EL (cell line): ENCODE results near the gene C17orf75.

ENCODE experiments used
- DNase-seq: peaks from one replicate; pipeline ENCODE4 v3.0.0-alpha.2; 2016

C17orf75 gene

DNA sequence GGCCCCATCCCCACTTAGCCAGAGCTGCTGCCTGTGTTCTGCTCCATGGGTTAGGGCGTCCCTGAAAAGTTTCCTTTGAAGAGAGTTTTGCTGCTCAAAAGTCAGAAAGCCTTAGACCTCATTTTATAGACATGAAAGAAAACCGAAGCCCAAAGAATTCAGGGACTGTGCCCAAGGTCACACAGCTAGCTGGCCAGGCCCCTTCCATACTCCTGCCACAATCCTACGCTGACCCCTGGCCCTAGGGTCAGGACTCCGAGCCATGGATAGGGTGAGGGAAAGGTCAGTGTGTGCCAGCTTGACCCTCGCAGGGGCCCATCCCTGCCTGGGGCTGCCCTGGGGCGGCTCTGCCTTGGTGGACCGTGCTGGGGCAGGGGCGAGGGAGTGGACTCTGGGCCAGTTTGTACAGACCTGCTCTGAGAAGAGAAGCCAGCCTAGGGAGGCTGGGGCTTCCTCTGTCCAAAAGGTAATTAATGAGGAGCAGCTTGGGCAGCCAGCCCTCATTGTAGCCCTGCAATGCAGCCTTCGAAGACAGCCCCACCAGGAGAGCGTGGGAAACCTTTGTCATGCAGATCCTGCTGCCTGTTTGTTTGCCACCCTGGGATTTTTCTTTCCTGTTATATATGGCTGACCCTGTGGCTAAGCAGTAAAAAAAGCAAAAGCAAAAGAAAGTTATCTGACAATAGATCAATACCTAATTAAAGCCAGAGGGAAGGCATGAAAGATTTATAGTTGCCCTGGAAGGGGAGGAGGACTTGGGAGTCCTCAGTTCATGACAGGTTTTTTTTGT is 38.9 kb downstream of the C17orf75 start:
- DNase-seq, result no peak

DNA sequence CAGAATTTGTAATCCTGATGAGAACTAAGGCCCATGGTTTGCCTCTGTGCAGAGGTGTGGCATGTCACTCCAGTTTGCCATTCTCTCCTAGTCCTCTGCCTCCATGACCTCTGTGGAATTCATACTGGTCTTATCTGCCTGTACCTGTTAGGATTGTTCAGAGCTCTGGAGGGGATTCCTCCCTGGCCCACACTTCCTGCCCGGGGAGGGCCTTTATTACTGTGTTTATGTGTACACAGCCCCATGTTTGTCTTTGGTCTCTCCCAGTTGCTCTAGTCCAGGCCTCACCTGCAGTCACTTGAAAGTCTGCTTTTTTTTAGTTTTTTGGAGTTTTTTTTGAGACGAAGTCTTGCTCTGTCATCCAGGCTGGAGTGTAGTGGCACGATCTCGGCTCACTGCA is 39.9 kb downstream of the C17orf75 start:
- DNase-seq, result no peak

DNA sequence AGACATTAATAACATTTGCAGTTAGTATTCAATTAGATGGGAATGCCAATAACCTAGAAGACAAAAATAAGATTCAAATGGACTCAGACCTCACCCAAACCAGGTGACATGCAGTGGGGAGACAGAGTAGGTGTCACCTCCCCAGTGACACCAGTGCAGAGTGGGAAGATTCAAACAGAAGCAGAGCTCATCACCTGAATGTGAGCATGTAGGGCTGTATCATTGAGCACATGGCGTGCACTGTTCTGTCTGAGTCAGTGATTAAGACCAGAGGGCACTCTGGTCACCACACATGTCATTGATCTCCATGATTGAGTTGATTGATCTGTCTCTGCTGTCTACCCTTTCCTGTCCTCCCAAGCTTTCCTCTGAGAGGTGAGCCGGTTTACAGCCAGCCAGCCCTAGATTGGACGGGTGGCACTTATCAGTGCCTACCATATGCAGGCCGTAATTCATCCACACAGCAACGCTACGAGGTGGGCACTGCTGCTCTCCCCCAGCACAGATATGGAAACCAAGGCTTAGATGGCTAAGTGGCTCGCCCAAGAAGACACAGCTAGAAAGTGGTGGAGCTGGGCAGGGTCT is 42.3 kb downstream of the C17orf75 start:
- DNase-seq, result no peak

DNA sequence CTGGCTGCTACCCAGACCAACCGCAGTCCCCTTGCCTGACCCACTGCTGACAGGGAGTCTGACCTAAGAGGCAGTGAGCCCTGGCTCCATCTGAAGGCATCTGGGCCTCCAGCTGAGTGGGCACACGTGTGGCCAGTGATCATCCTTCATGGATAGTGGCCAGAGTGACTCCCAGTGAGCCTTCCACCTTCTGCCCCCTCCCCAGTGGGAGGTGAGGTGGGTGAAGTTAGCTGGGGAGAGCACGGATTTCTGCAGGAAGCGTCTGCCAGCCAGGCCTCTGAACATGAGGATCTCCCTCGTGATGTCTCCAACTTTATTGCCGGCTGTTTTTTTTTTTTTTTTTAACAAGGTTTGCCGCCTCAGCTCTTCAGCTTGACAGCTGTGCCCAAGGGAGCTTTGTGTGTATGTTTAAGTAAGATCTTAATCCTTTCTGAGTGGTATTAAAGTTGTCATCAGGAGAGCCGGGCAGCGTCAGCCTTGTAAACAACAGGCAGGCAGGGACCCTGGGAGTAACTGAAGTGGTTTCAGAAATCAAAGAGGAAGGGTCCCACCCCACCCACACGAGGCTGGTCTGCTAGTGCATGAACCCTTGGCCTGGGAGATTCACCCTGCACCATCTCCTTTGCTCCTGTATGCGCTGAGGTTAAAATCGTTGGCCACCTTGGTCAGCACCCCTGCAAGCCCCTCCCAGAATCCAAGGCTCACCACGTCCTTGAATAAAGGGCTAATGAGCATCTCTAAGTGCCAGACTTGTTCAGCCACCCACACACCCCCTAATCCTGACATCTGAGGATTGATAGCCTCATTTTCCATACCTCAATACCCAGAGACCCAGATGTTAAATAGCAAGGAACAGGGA is 43.0 kb downstream of the C17orf75 start:
- DNase-seq, result no peak

DNA sequence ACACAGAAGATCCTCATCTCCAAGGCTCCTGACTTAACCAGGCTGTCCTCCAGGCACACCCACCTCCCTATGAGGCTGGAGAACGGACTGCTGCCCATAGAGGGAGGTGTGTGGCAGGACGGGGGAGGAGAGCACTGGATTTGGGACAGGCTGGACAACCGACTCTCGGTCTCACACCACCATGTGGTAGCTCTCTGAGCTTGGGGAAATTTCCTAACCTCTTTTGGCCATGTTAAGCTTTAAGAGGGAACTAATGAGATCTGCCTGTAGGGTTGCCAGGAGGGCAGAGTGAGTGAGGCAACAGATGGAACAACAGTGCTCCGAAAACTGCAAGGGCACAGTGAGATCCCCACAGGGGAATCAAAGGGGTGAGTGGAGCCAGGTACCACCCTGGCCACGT is 43.7 kb downstream of the C17orf75 start:
- no peak for DNase-seq

DNA sequence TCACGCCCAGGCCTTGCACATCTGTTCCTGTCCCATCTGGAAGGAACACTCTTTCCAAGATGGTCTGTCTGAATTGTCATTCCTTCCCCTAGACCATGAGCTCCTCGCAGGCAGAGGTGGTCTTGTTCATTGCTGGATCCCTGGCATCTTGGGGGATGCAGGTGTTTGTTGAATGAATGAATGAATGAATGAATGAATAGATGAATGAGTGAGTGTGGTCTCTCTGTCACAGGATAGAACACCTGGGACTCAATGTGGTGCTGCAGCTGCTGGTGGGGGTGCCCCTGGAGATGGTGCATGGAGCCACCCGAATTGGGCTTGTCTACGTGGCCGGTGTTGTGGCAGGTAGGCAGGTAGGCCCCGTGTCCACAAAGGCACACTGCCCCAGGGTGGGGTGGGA is 44.1 kb downstream of the C17orf75 start:
- no peak for DNase-seq

DNA sequence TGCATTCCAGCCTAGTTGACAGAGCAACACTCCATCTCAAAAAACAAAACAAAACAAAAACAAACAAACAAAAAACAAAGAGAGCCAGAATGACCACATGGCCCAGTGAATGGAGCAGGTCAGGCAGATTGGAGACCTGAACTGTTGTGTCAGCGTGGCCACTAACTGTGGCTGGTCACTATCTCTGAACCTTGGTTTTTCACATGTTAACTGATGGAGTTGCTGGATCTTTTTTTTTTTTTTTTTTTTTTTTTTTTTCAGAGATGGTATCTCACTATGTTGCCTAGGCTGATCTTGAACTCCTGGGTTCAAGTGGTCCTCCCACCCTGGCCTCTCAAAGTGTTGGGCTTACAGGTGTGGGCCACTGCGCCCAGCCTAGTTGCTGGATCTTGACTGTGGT is 44.5 kb downstream of the C17orf75 start:
- DNase-seq, result no peak

DNA sequence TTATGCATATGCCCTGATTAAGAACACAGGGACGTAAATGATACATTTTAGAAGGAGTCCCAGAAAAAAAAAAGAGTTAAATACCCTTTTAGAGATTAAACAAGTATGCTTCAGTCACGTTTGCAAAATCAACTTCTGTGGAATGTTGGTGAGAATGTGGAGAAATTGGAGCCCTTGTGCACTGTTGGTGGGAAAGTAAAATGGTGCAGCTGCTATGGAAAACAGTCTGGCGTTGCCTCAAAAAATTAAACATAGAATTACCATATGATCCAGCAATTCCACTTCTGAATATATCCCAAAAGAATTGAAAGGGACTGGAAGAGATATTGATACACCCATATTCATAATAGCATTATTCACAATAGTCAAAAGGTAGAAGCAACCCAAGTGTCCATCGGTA is 49.9 kb downstream of the C17orf75 start:
- DNase-seq, result no peak

DNA sequence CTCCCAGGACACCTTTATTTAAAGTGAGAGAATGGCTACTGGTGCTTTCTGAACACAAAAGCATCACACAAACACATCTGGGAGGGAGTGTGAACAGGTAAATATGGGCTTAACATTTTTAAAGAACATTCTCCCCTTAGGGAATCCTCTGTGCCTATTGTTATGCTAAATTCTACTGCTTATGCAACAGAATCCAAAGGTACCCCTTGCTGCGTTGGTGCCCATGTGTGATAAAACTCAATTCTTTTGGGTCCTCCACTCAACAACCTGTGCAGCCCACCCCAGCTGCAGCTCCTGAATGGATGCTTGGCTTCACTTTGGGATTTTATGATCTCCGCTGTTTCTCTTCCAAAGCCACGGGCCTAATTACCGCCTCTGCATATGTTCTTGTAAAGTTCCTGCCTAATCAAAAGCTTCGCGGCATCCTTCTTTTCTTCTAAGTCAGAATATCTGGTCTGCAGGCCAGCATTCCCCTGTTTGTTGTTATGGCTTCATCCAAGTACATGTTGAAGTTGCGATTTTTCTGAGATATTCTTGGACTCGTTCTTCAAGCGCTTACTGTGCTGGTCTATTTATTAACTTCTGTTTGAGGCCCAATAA is 52.4 kb downstream of the C17orf75 start:
- no peak for DNase-seq

DNA sequence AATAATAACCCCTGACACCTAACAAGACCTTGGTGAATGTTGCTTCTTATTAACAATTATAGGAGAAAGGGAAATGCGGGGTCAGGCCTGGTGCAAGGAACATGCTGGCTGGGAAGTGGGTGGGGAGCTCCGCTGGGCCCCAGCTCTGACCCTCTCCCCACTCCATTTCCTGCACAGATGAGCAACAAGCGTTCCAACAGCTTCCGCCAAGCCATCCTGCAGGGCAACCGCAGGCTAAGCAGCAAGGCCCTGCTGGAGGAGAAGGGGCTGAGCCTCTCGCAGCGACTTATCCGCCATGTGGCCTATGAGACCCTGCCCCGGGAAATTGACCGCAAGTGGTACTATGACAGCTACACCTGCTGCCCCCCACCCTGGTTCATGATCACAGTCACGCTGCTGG is 53.4 kb downstream of the C17orf75 start:
- DNase-seq, result no peak

DNA sequence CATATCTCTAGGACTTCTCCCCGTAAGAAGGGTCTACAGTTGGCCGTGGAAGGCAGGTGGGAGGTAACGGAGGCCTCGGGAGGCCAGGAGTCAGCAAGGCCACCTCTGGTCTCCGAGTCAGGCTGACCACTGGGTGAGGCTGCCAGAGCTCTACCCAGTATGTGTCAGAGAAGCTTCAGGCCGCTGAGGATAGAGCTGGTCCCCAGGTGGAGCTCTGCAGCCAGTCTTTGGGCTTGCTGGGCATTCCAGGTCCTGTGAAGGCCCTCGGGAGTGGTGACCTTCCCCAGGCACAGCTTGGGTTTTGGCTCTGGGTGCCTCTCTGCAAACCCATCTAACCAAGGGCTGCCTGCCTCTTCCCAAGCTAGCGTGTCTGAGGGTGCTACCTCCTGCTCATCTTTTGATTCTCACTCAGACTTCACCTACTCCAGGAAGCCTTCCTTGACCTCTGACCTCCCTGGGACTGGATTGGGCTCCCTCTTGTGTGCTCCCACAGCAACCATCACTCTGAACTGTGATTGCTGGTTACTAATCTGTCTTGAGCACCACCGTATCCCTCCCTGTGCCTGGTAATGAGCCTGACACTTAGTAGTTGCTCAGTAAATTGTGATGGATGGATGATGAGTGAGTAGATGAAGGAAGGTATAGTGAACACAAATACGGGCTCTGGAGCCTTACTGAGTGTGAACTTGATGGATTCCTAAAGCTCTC is 54.0 kb downstream of the C17orf75 start:
- DNase-seq, result no peak

DNA sequence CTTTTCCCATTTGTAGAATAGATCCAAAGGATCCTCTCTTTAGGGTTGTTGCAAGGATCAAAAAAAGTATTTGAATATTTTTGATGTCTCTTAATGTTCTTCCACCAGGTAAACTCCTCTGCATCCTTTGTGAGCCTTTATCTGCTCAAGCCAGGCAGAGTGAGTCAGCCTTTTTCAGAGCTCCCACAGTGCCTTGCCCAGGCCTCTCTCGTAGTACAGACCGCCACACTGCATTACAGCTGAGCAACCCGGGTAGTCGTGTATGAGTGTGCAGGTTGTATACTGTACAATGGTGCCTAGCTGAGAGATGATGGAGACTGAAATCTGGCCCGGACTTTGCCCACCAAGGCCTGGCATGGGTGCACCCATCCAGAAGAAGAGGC is 55.5 kb downstream of the C17orf75 start:
- no peak for DNase-seq

DNA sequence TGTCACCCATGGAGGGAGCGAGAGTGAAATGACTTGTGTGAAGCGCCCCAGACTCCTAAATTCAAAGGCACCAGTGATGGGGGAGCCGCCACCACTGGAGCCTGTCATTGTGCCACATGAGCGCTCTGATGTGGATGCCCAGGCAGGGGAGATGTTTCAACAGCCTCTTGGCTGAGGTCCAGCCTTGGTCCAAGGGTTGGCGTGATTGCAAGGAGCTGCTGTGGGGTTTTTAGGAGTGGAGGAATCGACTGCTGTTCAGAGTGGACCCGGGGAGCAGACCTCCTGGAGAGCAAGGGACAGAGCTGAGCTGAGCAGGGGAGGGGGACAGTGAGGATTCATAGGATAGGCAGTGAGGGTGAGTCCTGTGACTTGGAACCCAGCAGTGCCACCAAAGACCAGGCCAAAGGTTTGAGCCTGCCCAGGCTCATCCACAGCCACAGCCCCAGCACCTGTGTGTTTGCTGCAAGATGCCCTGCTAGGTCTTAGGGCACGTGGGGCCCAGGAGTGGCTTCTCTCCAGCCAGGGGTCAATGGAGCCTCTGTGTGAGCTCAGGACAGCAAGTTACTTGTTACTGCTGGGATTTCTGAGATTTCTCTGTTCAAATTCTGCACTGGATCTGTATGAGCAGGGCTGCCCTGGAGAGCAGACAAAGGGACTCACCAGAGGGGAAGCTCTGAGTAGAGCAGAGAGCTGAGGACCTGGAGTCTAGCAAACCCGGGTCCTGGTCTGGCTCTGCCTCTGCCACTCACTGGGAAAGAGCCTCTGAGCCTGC is 56.0 kb downstream of the C17orf75 start:
- no peak for DNase-seq

DNA sequence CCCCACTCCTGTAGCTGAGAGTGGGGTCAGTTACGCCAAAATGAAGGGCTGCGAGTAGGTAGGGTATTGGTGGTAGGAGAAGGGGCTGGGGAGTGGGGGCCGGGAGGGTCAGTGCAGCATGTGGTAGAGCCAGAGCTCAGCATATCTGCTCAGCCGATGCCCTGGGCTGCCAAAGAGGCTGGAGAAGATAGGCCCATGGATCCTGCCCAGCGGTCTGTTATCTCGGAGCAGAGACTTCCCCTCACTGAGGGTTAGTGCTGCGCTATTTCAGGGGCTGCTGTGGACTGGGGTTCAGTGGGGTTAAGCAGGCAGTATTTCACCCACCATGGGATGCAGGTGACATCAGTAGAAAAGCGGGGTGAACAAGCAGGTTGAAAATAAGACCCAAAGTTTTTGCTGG is 56.7 kb downstream of the C17orf75 start:
- DNase-seq, result no peak

DNA sequence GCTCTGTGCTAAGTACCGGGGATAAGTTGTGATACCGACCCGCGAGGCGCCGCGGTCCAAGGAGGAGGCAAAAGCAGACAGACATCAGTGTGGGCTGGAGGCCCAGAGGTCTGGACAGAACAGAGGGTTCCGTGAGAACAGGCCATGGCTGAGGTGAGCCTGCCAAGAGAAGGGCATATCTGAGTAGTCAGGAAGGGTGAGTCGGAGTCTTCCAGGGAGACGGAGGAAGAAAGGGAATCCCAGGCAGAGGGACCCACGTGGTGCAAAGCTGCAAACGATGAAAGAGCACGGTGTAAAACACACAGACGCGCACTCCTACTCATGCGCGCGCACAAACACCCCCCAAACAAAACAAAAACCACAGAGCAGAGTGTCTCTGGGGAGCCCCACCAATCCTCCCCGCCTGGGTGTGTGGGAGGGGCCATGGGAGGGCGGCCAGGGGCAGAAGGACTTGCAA is 58.2 kb downstream of the C17orf75 start:
- peak; percentile 52 for DNase-seq

DNA sequence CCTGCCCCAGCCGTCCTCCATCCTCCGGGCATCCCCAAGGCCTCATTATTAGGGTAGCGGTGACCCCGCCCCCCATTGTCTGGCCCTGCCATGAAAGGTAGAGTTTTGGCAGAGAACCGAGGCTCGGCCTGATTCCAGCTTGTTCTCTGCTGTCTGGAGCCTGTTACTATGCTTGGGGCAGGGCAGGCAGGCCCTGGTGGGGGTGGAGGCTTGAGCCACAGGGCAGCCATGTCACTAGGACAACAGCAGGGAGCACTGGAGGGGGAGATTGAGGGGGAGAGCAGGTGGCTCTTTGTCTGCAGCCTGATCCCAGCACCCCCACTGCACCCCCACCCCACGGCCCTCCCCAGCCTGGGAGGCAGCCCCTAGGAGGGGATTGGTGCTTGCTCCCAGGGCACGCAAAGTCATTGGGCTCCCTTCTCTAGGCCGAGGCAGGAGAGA is 60.9 kb downstream of the C17orf75 start:
- DNase-seq, result no peak

DNA sequence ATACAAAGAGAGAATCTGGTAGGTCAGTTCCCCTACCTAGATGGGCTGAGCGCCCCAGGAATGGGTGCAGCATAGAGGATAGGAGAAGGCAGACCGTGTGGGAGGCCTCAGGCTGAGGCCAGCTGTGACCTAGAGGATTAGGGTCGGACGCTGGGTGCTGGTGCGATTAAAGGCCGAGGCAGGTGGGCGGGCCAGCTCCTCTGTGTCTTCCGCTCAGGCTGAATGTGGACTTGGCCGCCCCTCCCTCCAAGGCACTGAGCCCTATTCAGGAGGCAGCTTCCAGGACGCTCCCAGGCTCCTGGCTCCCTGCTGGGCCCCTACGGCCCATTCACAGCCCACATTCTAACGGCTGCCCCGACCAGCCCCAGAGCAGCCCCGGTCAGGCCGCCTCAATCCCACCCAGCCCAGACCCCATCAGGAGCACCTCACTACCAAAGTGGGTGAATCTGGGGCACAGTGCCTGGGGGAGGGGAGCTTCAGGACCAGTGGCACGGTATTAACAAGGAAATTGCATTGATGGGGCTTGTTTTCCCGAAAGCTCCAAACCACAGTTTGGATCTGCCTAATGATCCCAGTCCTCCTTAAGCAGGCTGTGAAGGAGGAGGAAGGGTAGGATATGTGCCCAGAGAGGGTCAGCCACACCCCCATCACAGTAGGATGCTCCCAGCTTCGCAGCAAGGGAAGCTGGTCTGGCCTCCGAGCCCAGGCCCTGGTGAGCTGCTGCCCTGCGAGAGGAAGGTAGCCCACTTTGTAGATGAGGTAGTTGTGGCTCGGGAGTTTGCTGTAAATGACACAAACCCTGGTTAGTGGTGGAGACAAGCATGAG is 61.9 kb downstream of the C17orf75 start:
- DNase-seq, result no peak

DNA sequence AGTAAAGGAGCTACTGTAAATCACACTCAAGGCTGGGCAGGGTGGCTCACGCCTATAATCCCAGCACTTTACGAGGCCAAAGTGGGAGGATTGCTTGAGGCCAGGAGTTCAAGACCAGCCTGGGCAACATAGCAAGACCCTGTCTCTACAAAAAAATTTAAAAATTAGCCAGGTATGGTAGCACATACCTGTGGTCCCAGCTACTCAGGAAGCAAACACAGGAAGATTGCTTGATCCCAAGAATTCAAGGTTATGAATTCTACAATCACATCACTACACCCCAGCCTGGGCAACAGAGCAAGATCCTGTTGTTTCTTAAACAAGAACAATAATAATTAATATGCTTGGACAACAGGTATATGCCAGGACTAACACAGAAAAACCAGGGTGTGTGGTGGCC is 63.2 kb downstream of the C17orf75 start:
- no peak for DNase-seq
